ENCODE measurements around the gene ASIC2. TPM values are rescaled to one million over a fixed set of nuclear protein-coding genes. Genes with fewer than 3 reads are reported as not detected.

Gene ASIC2
- total RNA-seq, 2 donors from 2014 or later = 2.0 to 2.2 TPM

DNA sequence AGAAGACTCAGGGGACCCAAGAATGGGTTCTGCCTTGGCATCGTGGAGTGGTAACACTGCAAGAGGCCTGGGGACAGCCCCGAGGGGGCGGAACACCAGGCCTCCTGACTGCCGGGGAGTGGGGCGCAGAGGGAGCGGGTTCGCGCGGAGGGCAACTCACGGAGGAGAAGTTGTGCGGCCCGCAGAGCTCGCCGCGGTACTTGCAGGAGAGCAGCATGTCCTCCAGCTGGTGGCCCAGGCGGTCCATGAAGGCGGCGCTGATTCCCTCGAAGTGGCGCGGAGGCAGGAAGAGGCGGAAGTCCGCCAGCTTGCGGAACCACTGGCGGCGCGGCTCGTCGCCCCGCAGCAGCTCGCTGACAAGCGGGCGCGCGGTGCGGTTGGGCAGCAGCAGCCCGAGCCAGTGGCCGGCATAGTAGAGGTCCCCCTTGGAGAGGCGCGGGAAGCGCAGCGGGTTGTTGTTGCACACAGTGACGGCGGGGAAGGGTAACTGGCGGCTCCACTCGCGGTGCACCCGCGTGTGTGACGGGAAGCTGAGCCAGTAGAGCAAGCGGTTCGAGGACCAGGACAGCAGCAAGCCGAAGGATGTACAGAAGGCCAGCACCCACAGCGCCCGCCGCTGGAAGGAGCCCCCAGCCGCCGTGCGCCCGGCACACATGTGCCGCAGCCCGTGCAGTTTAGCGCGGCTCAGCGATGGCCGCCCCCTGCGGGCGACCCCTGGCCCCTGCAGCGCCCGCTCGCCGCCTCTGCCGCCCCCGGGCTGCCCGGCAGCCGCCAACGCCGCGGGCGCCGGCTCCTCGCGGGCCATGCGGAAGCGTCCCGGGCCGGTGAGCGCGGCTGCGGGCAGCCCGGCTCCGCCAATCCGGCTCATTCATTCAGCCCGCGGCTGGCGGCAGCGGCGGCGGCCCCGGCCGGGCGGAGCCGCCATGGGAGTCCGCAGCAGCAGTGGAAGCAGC, 1.6 kb downstream of the ASIC2 start:
- intact Hi-C loops (cut with DNase I, micrococcal nuclease) = no loop called here
- ATAC-seq (peak; percentile 52), DNase-seq (peak; percentile 42 to 56)

GRCh38 chr17:33290253-33290652, 2.8 kb downstream of the ASIC2 start:
- no peak for ATAC-seq
- intact Hi-C loops (cut with DNase I, micrococcal nuclease) = no loop called here
- DNase-seq = no peak

DNA sequence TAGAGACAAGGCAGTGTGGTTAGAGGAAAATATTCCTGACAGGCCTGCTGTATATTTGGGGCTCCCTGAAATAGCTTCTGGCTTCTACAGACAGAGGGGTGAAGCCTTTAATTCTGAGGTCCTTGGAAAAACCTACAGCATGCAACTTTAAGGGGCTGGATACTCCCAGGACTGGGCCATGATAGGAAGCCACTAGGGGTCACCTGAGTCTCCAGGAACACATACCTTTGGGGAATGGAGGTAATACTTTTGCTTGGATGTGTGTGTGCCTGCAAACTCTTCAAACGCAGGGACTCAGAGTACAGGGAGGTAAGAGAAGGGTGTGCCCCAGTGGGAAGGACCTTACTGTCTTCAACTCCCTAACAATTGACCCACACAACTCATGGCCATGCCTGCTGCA, 4.1 kb downstream of the ASIC2 start:
- ATAC-seq (no peak), DNase-seq (no peak)
- intact Hi-C loops (cut with DNase I, micrococcal nuclease) = no loop called here

GRCh38 chr17:33287096-33287725, 5.9 kb downstream of the ASIC2 start:
- ATAC-seq (no peak), DNase-seq (no peak)
- intact Hi-C loops (cut with DNase I, micrococcal nuclease) = no loop called here

DNA sequence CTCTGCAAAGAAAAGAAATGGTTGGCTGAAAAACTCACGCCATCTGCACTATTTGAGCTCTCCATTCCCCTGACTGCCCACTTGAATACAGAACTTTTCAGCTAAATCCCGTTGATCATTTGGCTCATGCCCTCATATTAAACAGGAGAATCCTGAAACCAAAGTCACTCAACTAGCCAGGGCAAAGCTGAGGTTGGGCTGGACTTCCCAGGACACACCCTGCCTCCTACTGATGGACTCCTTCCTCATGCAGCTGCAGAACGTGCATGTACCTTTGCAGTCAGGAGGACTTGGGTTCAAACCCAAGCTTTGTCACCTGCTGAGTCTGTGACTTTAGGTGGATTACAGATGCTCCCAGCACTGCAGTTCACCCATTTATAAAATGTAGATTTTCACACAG, 7.7 kb downstream of the ASIC2 start:
- intact Hi-C loops (cut with DNase I, micrococcal nuclease) = no loop called here
- peak in 1 of 2 donors; percentile 11 for DNase-seq
- peak; percentile 54 for ATAC-seq

GRCh38 chr17:33284022-33284421, 9.1 kb downstream of the ASIC2 start:
- intact Hi-C loops (cut with DNase I, micrococcal nuclease) = no loop called here
- peak; percentile 95 for ATAC-seq

DNA sequence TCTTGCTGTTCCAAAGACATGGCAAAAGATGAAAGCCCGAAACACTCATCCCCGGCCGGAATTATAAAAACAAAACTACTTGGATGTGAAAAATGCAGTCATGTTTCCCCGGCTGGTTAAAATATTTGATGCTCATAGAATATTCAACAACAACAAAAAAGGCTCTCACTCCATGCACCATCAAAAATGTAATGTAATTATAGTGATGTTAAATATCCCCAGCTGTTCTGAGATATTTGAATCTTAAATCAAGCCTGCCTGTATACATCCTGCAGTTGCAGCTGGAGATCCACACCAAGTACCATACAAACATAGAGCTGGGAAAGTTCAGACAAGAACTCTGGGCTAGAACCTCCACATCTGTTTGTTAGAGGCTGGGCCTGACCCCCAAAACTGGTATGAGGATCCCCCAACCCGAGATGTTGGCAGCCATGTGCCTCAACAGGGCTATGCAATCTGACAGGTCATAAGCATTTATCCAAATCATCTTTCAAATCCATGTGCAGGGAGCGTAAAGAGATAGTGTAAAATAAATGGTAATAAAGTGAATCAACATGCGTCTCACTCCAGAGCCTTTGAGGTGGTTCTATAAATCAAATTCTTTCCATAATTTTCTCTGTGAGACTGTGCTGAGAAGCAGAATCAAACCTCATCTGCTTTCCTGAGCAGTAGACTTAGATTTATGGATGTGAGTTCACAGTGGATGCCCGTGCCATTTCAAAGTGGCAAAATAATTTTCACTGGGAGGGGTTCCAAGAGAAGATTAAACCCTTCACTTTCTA, 12.7 kb downstream of the ASIC2 start:
- intact Hi-C loops (cut with DNase I, micrococcal nuclease) = no loop called here
- no peak for ATAC-seq
- DNase-seq = no peak

More at GRCh38 chr17:33284022-33284421, 9.1 kb downstream of the ASIC2 start:
- peak; percentile 32 to 67 for DNase-seq

GRCh38 chr17:33277436-33278100, 15.5 kb downstream of the ASIC2 start:
- no peak for ATAC-seq
- no peak for DNase-seq
- intact Hi-C loops (cut with DNase I, micrococcal nuclease) = no loop called here

DNA sequence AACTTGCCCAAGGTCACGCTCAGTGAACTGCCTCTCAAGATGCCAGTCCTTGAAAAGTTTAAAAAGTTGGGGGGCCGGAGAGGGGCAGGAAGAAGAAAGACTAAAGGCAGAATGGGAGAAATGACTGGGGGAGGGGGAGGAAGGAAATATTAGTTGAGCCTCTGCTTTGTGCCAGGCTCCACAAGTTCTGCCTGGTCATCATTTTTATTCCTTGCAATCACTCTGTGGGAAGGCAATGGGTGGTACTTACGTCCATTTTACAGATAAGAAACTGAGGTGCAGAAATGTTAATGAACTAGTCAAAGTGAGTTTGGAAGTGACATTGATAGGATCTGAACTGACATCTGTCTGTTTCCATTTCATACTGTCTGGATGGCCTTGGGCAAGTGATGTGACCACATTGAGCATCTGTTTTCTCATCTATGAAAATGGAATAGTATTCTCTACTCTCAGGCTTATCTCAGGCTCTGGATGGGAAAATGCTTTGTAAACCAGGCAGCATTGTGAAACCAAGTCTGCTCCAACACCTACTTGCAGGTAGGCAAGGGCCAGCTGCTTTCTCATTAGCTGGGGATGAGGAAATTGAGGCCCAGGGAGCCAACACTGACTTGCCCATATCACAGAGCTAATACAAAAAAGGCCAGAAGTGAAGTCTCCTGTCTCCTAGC, 19.2 kb downstream of the ASIC2 start:
- no peak for DNase-seq
- ATAC-seq = no peak
- intact Hi-C loops (cut with DNase I, micrococcal nuclease) = no loop called here

GRCh38 chr17:33273271-33273670, 19.8 kb downstream of the ASIC2 start:
- DNase-seq (no peak), ATAC-seq (no peak)
- intact Hi-C loops (cut with DNase I, micrococcal nuclease) = no loop called here

DNA sequence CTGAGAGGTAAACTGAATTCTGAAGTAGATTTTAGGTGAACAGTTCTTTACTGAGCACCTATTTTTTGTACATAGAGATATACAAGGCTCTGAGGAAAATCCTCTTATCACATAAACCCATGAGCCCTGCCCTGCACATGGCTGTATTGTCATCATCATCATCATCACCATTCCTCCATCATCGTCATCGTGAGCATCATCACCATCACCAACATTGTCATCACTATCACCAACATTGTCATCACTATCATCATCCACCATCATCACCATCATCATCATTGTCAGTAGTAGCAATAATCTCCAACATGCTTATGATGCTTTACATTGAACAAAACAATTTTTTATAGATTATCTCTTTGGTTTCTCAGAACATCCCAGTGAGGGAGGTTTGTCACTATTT, 20.7 kb downstream of the ASIC2 start:
- intact Hi-C loops (cut with DNase I, micrococcal nuclease) = no loop called here
- DNase-seq (no peak), ATAC-seq (no peak)

DNA sequence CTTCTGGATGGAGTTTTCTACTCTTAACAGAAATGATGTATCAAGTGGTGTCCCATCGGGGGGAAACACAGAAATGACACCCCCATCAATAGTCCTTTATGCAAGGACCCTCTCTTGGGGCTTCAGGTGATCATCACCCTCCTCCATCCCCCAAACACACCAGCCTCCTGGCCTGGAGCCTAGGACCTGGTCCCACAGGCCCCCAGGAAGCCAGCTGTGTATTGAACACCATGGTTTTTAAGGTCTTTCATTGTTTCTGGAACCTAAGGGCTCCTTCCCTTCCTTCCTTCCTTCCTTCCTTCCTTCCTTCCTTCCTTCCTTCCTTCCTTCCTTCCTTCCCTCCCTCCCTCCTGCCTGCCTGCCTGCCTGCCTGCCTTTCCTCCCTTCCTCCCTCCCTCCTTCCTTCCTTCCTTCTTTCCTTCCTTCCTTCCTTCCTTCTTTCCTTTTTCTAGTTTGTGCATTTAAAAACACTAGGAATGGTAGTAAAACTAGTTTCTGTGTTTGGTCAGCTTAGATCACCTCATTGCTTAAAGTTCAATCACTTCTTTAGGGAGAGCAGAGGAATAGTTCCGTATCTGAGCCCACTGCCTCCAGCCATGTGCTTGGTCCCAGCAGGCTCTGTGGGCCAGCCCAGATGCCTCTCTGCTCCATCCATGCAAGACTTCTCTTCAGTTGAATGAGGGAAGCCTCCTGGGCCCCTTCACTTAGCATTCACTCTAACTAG, 23.6 kb downstream of the ASIC2 start:
- ATAC-seq (no peak), DNase-seq (no peak)
- intact Hi-C loops (cut with DNase I, micrococcal nuclease) = no loop called here

- DNase-seq (no peak), ATAC-seq (peak; percentile 79)
- intact Hi-C loops (cut with DNase I, micrococcal nuclease) = no loop called here
Measured at GRCh38 chr17:33267851-33268548, 25.1 kb downstream of the ASIC2 start.

- intact Hi-C loops (cut with DNase I, micrococcal nuclease) = no loop called here
- no peak for DNase-seq
- no peak for ATAC-seq
Measured at GRCh38 chr17:33267271-33267790, 25.8 kb downstream of the ASIC2 start.

GRCh38 chr17:33266611-33267010, 26.5 kb downstream of the ASIC2 start:
- DNase-seq (no peak), ATAC-seq (no peak)
- intact Hi-C loops (cut with DNase I, micrococcal nuclease) = no loop called here

DNA sequence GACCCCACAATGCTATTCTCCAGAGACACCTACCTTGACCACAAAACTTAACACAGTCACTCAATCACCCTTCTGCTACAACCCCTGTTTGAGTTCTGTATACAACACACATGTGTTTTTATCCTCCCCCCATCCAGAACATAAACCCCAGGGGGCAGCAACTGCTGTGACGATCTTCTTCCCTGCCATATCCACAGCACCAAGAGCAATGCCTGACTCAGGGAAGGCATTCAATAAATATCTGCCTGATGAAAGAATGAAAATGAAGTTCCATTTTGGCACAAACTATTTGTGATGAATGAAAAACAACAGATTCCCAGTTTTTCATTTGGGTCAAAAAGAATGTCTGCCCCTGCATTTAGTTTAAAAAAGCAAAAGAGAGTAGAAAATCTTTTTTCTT, 27.0 kb downstream of the ASIC2 start:
- no peak for ATAC-seq
- no peak for DNase-seq
- intact Hi-C loops (cut with DNase I, micrococcal nuclease) = no loop called here

- no peak for DNase-seq
- no peak for ATAC-seq
Measured at GRCh38 chr17:33263396-33263795, 29.7 kb downstream of the ASIC2 start.

More at GRCh38 chr17:33263396-33263795, 29.7 kb downstream of the ASIC2 start:
- intact Hi-C loops (cut with DNase I, micrococcal nuclease) = no loop called here
